ENCODE measurements around the gene PIP4K2C. TPM values are rescaled to one million over a fixed set of nuclear protein-coding genes. Genes with fewer than 3 reads are reported as not detected.
"Not testable (repeated sequence)": the region's sequence is repeated elsewhere in the genome, so short reads cannot be mapped to it uniquely, and the experiment has no call there.

Gene PIP4K2C
- total RNA-seq, 2 experiments from 2014 or later = 17.1 to 18.5 TPM

DNA sequence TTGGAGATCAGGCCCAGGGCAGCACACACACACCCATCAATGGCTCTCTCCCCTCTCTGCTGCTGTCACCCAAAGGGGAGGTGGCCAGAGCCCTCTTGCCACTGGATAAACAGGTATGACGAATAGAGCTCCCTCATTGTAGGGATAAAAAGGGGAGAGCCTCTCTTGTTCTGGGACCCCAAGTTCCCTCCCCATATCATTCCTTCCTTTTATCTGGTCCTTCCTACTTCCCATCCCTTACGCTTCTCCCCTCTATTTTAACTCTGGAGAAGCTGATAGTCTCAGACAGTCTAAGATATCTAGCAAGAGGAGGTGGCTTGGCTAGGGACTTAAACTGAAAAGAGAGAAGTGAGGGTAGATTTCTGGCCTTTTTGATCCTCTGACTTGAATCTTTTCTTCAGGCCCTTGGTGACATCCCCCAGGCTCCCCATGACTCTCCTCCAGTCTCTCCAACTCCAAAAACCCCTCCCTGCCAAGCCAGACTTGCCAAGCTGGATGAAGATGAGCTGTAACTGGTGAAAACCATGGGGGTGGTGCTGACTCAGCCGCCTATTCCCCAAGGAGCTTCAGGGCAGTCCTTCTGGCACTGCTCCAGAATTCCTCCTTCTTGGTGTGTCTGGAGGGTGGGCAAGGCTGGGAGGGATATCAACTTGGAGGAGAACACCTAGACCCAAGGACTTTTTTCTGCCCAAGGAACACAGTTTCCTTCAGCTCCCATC lies 25.6 kb downstream of the PIP4K2C start:
- H3K27ac Mint-ChIP-seq = no peak overlapping the region
- H3K4me1 Mint-ChIP-seq = peaks cover 16% of the 10 kb centered on the region
- H3K4me3 Mint-ChIP-seq = no peak overlapping the region
- H3K36me3 Mint-ChIP-seq = no peaks in the 10 kb centered on the region
- no peaks in the 10 kb centered on the region for H3K9me3 Mint-ChIP-seq
- no peak for DNase-seq
- peaks cover 75% of the 10 kb centered on the region for H3K27me3 Mint-ChIP-seq

DNA sequence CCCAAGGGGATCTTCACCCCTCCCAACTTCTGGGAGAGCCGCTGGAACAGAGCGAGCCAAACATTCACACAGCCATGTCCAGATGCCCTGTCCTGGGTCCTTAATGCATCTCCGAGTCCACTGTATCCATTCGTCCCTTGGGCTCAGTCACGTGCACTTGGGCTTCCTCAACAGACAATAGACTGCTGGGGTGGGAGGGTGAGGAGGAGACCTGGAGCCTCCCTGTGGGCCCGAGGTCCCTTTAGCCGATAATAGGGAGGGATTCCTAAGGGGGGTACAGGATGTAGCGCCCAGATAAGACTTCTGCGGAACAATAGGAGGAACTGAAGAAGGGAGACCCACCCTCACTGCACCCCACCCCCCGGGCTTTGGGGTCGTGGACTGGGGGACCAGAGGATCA lies 26.9 kb downstream of the PIP4K2C start:
- no peak overlapping the region for H3K4me3 Mint-ChIP-seq
- no peaks in the 10 kb centered on the region for H3K36me3 Mint-ChIP-seq
- H3K9me3 Mint-ChIP-seq = no peaks in the 10 kb centered on the region
- DNase-seq = no peak
- H3K27ac Mint-ChIP-seq = no peak overlapping the region
- peaks cover 21% of the 10 kb centered on the region for H3K4me1 Mint-ChIP-seq
- peaks cover 79% of the 10 kb centered on the region for H3K27me3 Mint-ChIP-seq

- H3K27ac Mint-ChIP-seq, H3K36me3 Mint-ChIP-seq, DNase-seq, H3K4me3 Mint-ChIP-seq, H3K9me3 Mint-ChIP-seq: not testable (repeated sequence)
- Mint-ChIP-seq H3K27me3 (peaks cover 79% of the 10 kb centered on the region), H3K4me1 (peaks cover 21% of the 10 kb centered on the region)
Observed at GRCh38 chr12:57618431-57618830, 27.4 kb downstream of the PIP4K2C start.

GRCh38 chr12:57618966-57619433 lies 28.0 kb downstream of the PIP4K2C start:
- Mint-ChIP-seq H3K9me3 (no peaks in the 10 kb centered on the region), H3K4me1 (peaks cover 21% of the 10 kb centered on the region), H3K36me3 (no peaks in the 10 kb centered on the region), H3K4me3 (no peak overlapping the region), H3K27me3 (peaks cover 83% of the 10 kb centered on the region), H3K27ac (no peak overlapping the region)
- no peak for DNase-seq

DNA sequence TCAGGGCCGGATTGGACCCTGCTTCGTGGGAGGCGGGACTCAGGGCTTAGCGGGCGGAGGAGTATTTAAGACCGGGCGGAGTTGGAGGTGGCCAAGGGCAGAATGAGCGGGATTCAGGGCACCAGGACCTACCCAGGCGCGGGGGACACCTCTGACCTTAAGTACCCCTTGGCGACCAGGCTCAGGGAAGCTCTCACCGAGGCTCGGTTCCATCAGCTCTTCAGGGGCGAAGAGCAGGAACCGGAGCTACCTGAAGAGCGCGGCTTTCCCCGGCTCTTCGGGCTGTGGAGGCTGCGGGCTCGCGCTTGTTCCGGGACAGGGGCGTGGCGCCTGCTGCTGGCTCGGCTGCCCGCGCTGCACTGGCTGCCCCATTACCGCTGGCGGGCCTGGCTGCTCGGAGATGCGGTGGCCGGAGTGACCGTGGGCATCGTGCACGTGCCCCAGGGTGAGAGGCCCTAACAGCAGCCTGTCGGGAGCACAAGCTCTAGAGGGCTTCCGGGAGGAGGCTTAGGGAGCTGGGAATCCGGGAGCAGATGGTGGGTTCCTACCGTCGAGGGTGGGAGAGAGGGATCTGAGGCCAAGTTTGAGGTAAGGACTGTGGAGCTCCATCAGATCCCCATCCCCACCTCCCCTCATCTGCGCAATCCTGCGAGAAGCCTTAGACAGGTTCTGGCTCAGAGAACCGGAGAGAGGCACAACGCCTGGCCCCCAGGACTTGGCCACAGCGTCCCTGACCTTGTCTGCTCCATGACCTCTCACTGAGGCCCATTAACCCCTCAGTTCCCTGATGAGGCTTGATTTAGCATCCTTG lies 28.6 kb downstream of the PIP4K2C start:
- Mint-ChIP-seq H3K9me3 (no peaks in the 10 kb centered on the region), H3K27ac (no peak overlapping the region), H3K4me3 (no peak overlapping the region), H3K27me3 (peaks cover 85% of the 10 kb centered on the region), H3K4me1 (peaks cover 17% of the 10 kb centered on the region), H3K36me3 (no peaks in the 10 kb centered on the region)
- DNase-seq = no peak

DNA sequence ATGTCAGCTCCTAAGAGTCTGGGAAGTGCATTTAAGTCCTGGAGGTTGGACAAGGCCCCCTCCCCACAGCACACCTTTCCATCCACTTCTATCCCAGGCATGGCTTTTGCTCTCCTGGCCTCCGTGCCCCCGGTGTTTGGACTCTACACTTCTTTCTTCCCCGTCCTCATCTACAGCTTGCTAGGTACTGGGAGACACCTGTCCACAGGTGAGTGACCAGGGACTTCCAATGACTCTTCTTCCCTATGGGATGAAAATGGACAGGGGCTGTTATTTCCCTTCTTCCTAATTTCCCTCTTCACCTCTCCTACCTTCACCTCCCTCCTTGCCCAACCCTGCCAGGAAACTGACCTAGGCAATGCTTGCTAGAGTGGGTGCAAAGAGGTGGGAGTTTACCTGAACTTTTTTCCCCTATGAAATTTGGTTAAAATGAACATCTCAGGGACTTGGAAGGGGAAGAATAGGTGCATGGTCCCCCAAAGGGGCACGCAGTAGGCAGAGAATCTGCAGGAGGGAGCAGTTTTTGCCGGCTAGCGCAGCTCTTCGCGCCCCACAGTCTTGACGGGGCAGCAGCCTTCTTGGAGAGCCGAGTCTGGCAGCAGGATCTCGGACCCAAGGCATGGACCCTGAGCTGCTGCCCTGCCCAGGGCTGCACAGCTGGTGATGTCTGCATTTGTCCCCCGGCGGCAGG lies 29.4 kb downstream of the PIP4K2C start:
- no peak overlapping the region for H3K27ac Mint-ChIP-seq
- peaks cover 87% of the 10 kb centered on the region for H3K27me3 Mint-ChIP-seq
- peak overlapping the region; percentile 66 for H3K4me3 Mint-ChIP-seq
- H3K9me3 Mint-ChIP-seq = no peaks in the 10 kb centered on the region
- peaks cover 16% of the 10 kb centered on the region for H3K4me1 Mint-ChIP-seq
- DNase-seq = no peak
- no peaks in the 10 kb centered on the region for H3K36me3 Mint-ChIP-seq

DNA sequence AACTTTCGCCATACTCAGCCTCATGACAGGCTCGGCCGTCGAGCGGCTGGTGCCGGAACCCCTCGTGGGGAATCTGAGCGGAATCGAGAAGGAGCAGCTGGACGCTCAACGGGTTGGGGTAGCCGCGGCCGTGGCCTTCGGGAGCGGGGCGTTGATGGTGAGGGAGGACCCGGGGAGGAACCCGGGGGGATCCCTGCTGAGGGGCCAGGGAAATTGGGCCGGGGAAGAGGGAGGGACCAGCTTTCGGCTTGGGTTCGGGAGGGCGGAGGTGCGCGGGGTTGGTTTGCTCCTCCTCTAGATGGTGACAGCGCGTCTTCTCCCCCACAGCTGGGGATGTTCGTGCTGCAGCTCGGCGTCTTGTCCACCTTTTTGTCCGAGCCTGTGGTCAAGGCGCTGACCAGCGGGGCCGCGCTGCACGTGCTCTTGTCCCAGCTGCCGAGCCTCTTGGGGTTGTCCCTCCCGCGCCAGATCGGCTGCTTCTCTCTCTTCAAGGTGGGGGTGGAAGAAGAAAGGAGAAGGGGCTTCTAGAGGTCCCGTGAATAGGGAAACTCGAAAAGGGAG lies 30.0 kb downstream of the PIP4K2C start:
- H3K4me3 Mint-ChIP-seq = peak overlapping the region; percentile 66
- H3K36me3 Mint-ChIP-seq = no peaks in the 10 kb centered on the region
- H3K27ac Mint-ChIP-seq = peak overlapping the region; percentile 6
- H3K9me3 Mint-ChIP-seq = no peaks in the 10 kb centered on the region
- DNase-seq = no peak
- peaks cover 16% of the 10 kb centered on the region for H3K4me1 Mint-ChIP-seq
- peaks cover 91% of the 10 kb centered on the region for H3K27me3 Mint-ChIP-seq

- H3K4me3 Mint-ChIP-seq = peak overlapping the region; percentile 66
- H3K27me3 Mint-ChIP-seq = peaks cover 95% of the 10 kb centered on the region
- no peaks in the 10 kb centered on the region for H3K36me3 Mint-ChIP-seq
- peak overlapping the region; percentile 6 for H3K27ac Mint-ChIP-seq
- no peaks in the 10 kb centered on the region for H3K9me3 Mint-ChIP-seq
- peaks cover 16% of the 10 kb centered on the region for H3K4me1 Mint-ChIP-seq
- DNase-seq = peak; percentile 68
Observed at GRCh38 chr12:57621497-57622292, 30.7 kb downstream of the PIP4K2C start.

DNA sequence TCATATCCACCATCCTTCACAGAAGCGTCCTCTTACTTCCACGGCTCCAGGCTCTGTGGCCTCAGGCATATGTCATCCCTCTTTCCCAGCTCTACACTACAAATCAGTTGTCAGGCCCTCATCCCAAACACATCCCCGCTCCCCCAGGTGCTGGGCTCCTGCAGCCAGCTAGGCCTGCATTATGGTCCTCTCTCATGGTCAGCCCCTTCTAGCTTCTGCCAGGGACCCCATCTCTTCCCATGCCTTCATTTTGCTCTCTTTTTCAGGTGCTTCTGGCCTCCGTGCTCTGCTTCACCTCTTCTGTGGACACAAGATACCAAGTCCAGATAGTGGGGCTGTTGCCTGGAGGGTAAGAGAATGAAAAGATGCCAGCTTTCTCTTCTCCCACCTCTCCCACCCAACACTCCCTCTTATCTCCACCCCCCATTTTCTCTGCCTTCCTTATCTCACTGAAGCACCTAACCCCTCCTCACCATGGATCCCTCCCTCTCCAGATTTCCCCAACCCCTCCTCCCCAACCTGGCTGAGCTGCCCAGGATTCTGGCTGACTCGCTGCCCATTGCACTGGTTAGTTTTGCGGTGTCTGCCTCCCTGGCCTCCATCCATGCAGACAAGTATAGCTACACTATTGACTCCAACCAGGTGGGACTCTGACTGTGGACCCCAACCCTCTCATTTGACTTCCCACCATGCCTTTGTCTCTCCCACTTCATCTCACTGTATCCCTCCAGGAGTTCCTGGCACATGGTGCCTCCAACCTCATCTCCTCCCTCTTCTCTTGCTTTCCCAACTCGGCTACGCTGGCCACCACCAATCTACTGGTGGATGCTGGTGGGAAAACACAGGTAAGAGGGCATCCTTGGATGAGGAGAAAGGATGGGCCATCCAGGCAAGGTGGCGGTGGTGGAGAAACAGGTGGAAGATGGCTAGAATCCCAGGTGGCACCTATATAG lies 31.6 kb downstream of the PIP4K2C start:
- Mint-ChIP-seq H3K27ac (no peak overlapping the region), H3K4me1 (peaks cover 19% of the 10 kb centered on the region), H3K9me3 (no peaks in the 10 kb centered on the region), H3K36me3 (no peaks in the 10 kb centered on the region), H3K4me3 (peak overlapping the region; percentile 66), H3K27me3 (peaks cover 94% of the 10 kb centered on the region)
- no peak for DNase-seq

DNA sequence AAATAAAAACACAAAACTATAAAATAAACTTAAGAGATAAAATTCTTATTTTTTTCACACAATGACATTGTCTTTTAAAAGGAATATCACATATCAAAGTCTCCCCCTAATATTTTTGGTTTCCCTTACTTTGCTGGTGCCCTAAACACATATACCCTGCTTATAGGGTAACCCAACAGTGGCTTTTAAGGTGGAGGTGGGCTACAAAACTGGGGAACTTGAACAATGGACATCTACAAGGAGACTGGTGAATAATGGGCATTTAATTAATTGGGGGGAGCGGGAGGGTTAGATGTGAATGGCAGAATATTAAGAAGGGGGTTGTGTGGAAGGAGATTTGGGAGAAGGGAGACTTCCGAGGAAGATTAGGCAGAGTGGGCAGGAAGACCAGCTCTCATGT lies 32.4 kb downstream of the PIP4K2C start:
- no peak for DNase-seq
- Mint-ChIP-seq H3K27ac (no peak overlapping the region), H3K36me3 (no peaks in the 10 kb centered on the region), H3K9me3 (no peaks in the 10 kb centered on the region), H3K4me3 (no peak overlapping the region), H3K27me3 (peaks cover 93% of the 10 kb centered on the region), H3K4me1 (peaks cover 19% of the 10 kb centered on the region)

DNA sequence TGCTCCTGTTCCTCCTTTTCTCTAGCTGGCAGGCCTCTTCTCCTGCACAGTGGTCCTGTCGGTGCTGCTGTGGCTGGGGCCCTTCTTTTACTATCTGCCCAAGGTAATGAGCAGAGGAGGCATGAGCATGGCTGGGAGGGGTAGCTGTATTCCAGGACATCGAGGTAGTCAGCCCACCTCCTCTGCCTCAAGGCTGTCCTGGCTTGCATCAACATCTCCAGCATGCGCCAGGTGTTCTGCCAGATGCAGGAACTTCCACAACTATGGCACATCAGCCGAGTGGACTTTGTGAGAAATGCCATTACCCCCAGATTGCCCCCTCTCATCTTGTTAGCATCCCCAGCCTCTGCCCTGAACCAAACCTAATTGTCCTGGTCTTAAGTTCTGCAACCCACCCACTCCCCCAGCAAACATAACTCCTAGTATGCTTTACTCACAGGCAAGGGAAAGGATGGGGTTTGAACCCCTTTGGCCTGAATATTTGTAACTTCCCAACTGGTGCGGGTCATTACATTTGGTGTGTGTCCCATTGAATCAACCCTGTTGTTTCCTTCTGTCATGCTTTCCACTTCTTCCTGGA lies 32.9 kb downstream of the PIP4K2C start:
- no peak overlapping the region for H3K27ac Mint-ChIP-seq
- peaks cover 19% of the 10 kb centered on the region for H3K4me1 Mint-ChIP-seq
- no peak for DNase-seq
- no peaks in the 10 kb centered on the region for H3K36me3 Mint-ChIP-seq
- no peaks in the 10 kb centered on the region for H3K9me3 Mint-ChIP-seq
- H3K27me3 Mint-ChIP-seq = peaks cover 93% of the 10 kb centered on the region
- no peak overlapping the region for H3K4me3 Mint-ChIP-seq

GRCh38 chr12:57624441-57625220 lies 33.6 kb downstream of the PIP4K2C start:
- H3K36me3 Mint-ChIP-seq = no peaks in the 10 kb centered on the region
- H3K9me3 Mint-ChIP-seq = no peaks in the 10 kb centered on the region
- peaks cover 17% of the 10 kb centered on the region for H3K4me1 Mint-ChIP-seq
- H3K27ac Mint-ChIP-seq = no peak overlapping the region
- H3K27me3 Mint-ChIP-seq = peaks cover 93% of the 10 kb centered on the region
- H3K4me3 Mint-ChIP-seq = no peak overlapping the region
- no peak for DNase-seq
